HG03135 (cell line): ENCODE results near the gene SEC24D.

Experiments
- ATAC-seq: cut with Tn5 transposase; IDR thresholded peaks from one replicate; pipeline ENCODE4 v1.9.1; 2021; ENCODE audit warnings: mild to moderate bottlenecking, moderate library complexity; ENCODE audit not compliant: unreplicated experiment

Gene SEC24D

GRCh38 chr4:118843237-118843636, 7.3 kb upstream of the SEC24D start:
- ATAC-seq = no peak

- ATAC-seq = no peak
Observed at GRCh38 chr4:118842055-118842454, 6.1 kb upstream of the SEC24D start.

GRCh38 chr4:118839221-118839927, 3.4 kb upstream of the SEC24D start:
- no peak for ATAC-seq

- no peak for ATAC-seq
Observed at GRCh38 chr4:118837121-118837507, 1.2 kb upstream of the SEC24D start.

- ATAC-seq = peak; percentile 50
Observed at GRCh38 chr4:118836301-118837120, 585 bp upstream of the SEC24D start.

GRCh38 chr4:118834960-118835569, 861 bp downstream of the SEC24D start:
- peak; percentile 65 for ATAC-seq

- no peak for ATAC-seq
Observed at GRCh38 chr4:118834070-118834469, 1.9 kb downstream of the SEC24D start.

GRCh38 chr4:118833192-118833820, 2.6 kb downstream of the SEC24D start:
- no peak for ATAC-seq

GRCh38 chr4:118829107-118829506, 6.8 kb downstream of the SEC24D start:
- no peak for ATAC-seq

- no peak for ATAC-seq
Observed at GRCh38 chr4:118826723-118827444, 9.0 kb downstream of the SEC24D start.

GRCh38 chr4:118825799-118826198, 10.1 kb downstream of the SEC24D start:
- ATAC-seq = no peak

GRCh38 chr4:118824141-118824540, 11.8 kb downstream of the SEC24D start:
- ATAC-seq = no peak

- no peak for ATAC-seq
Observed at GRCh38 chr4:118823471-118823870, 12.5 kb downstream of the SEC24D start.

GRCh38 chr4:118821590-118822293, 14.2 kb downstream of the SEC24D start:
- ATAC-seq = no peak

- no peak for ATAC-seq
Observed at GRCh38 chr4:118817178-118817930, 18.6 kb downstream of the SEC24D start.

GRCh38 chr4:118816538-118817177, 19.3 kb downstream of the SEC24D start:
- ATAC-seq = no peak

GRCh38 chr4:118814891-118815290, 21.0 kb downstream of the SEC24D start:
- no peak for ATAC-seq

- no peak for ATAC-seq
Observed at GRCh38 chr4:118814058-118814457, 21.9 kb downstream of the SEC24D start.

- no peak for ATAC-seq
Observed at GRCh38 chr4:118813561-118813960, 22.4 kb downstream of the SEC24D start.
